HG03521 (cell line): Measurements from ENCODE around the gene TAOK2.
A peak's percentile ranks its signal among the peaks of the same experiment; 100 is the strongest.
"Not testable (repeated sequence)": the region's sequence is repeated elsewhere in the genome, so short reads cannot be mapped to it uniquely, and the experiment has no call there.

Experiments used
- ATAC-seq: cut with Tn5 transposase; IDR thresholded peaks from one replicate; pipeline ENCODE4 v1.9.1; 2021; ENCODE audit warnings: mild to moderate bottlenecking, moderate library complexity; ENCODE audit not compliant: unreplicated experiment

The TAOK2 gene

GRCh38 chr16:29973384-29974246, at the start of gene TAOK2:
TSS of gene TAOK2 (plus strand) at chr16:29973868. CDS start at chr16:29977773, 3,905 bp downstream.
- ATAC-seq, result peak; percentile 95

- ATAC-seq, result no peak
These were observed 48.4 kb upstream of the TAOK2 start for GRCh38 chr16:29925105-29925756.

DNA sequence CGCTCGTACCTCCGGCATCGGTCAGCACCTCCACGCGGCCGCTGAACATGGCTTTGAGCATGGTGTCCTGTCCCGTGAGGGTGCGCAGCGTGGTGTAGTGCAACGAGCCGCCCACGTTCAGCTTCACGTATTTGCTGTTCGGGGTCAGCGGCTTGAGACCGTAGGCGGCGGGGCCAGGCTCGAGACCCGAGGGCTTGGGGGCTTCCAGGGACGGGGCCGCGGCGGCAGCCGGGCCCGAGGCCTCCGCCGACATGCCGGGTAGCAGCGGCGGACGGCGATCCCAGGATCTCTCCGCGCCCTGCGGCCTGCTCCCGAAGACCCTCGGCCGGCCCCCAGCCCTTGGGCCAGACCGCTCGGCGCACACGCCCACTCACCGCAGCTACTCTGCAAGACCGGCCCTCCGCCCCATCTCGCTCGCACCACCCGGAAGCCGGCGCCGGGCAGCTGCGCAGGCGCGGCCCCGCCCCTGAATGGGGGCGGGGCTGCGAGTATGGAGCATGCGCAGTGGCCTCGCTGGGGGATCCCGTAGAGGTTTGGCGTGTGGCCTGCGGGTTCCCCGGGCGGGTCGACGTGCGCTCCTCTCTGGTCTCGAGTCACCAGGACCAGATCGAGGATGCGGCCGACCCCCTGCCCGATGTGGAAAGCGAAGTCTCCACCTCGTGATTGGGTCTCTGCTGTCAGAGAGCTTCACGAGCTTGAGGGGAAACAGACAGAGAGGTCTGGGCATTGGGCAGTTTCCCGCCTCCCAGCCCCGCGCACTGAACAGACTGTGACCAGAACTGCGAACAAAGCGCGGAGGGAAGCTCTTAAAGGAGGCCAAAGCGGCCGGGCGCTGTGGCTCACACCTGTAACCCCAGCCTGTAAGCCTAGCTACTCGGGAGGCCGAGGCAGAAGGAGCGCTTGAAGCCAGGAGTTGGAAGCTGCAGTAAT, 47.6 kb upstream of the TAOK2 start, which contains the start of gene KCTD13:
Gene KCTD13 (minus strand): TSS at position 446 of the 930 bp plus-strand sequence. CDS start 193 bp downstream, at position 253.
- peak; percentile 78 for ATAC-seq

DNA sequence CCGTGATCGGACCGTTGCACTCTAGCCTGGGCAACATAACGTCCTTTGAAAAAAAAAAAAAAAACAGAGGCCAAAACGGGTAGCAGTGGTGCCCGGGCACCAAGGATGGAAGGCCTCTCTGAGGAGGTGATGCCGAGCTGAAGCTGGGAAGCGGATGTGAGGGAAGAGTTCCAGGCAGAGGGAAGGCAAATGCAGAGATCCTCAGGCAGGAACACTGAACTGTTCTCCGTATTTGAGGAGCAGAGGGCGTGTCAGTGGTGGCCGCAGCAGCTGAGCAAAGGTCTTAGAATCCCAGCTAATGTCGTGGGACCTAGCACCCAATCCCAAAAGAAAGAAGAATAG, 47.0 kb upstream of the TAOK2 start:
- ATAC-seq, result no peak

GRCh38 chr16:29927070-29927905, 46.4 kb upstream of the TAOK2 start:
- no peak for ATAC-seq

- ATAC-seq, result not testable (repeated sequence)
These were observed 41.9 kb upstream of the TAOK2 start for GRCh38 chr16:29931750-29932149.

DNA sequence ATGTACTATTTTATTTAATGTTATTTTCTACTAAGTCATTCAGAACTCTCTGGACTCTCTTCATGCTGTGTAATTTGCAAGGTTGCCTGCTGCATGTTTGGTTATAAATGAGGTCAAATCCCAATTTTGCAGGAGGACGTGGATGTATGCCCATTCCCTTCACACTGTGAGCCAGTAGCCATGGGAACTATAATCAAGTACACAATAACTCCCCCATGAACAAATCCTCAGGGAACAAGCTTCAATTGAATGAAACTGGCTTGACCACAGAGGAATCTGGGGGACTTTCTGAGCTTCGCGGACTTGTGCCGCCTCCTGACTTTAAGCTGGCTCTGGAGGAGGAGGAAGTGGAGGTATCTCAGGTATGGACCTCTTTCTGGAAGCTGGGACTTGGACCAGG, 33.0 kb upstream of the TAOK2 start:
- ATAC-seq, result no peak

GRCh38 chr16:29943846-29944799, 29.5 kb upstream of the TAOK2 start:
- no peak for ATAC-seq

- no peak for ATAC-seq
These were observed 25.8 kb upstream of the TAOK2 start for GRCh38 chr16:29947897-29948296.

- no peak for ATAC-seq
These were observed 22.7 kb upstream of the TAOK2 start for GRCh38 chr16:29950806-29951461.

GRCh38 chr16:29951625-29952365, 21.9 kb upstream of the TAOK2 start:
- no peak for ATAC-seq

DNA sequence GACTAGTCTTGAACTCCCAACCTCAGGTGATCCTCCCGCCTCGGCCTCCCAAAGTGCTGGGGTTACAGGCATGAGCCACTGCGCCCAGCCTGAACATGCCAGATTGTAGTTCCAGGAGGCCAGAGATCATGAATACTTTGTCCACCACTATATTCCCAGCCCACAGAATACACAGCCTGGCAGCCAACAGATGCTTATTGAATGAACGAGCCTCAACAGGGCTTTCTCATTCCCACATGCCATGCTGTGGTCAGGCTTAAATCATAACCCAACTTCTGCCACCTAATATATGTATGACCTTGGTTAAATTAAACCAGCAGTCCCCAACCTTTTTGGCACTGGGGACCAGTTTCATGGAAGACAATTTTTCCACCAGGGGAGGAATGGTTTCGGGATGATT, 14.9 kb upstream of the TAOK2 start:
- ATAC-seq, result no peak

GRCh38 chr16:29959293-29959692, 14.4 kb upstream of the TAOK2 start:
- ATAC-seq, result no peak

DNA sequence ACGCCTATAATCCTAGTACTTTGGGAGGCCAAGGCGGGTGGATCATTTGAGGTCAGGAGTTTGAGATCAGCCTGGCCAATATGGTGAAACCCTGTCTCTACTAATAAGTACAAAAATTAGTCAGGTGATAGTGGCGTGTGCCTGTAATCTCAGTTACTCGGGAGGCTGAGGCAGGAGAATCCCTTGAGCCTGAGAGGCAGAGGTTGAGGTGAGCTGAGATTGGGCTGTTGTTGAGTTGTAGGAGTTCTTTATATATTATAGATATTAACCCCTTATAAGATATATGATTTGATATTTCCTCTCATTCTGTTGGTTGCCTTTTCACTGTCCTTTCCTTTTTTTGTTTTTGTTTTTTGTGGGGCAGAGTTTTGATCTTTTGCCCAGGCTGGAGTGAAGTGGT, 13.8 kb upstream of the TAOK2 start:
- not testable (repeated sequence) for ATAC-seq

- ATAC-seq, result no peak
These were observed 12.6 kb upstream of the TAOK2 start for GRCh38 chr16:29961127-29961478.

DNA sequence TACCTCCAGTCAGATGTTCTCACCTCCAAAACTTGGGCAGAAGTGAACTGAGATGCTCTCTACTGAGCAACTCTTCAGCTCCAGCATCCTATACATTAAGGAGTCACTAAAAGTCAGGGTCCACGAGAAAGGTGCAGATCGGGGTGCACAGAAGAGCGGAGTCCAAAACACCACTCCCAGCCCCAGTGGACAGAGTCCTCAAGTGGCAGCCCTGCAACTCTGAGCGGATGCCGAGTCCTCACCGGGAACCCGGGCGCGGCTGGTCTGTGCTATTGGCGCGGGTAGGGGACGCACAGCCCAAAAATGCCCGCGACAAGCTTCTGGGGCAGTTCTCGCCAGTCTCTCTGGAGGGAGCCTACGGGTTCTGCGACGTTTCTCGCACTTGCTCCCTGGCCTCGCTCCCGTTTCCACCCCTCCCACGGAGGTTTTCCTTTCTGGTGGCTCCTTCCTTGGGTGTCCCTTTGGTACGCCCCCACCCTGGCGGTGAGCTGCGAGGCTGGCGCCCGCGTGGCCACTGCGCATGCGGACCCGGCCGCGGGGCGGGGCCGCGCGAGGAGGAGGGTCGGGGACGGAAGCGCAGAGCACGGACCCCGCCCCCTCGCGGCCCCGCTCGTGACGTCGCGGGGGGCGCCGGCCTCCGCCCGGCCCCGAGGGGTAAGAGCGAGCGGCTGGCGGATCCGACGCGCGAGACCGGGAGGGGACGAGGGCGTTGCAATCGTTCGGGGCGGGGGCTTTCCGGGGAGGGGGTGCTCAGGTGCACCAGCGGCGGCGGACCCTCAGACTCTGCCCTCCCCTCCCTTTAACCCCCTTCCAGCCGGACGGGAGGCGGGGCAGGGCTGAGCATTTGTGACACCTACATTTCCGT, 12.0 kb upstream of the TAOK2 start, which contains the start of gene TMEM219:
Gene TMEM219 (plus strand): TSS at position 601 of the 865 bp plus-strand sequence. CDS start 1,065 bp downstream, outside the sequence.
- ATAC-seq, result peak; percentile 90
